ENCODE measurements around the gene MYBBP1A.
"Not testable (repeated sequence)": the region's sequence is repeated elsewhere in the genome, so short reads cannot be mapped to it uniquely, and the experiment has no call there.

The MYBBP1A gene

DNA sequence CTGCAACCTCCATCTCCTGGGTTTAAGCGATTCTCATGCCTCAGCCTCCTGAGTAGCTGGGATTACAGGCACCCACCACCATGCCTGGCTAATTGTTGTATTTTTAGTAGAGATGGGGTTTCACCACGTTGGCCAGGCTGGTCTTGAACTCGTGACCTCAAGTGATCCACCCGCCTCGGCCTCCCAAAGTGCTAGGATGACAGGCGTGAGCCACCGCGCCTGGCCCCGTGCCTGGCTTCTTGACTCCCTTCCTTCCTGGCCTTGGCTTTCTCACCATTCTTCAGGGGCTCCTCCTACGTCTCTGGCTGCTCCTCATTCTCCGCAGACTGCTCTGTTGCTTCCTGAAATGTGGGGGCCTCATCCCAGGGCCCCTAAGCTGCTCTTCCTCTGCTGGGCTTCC lies 34.9 kb upstream of the MYBBP1A start:
- not testable (repeated sequence) for DNase-seq

DNA sequence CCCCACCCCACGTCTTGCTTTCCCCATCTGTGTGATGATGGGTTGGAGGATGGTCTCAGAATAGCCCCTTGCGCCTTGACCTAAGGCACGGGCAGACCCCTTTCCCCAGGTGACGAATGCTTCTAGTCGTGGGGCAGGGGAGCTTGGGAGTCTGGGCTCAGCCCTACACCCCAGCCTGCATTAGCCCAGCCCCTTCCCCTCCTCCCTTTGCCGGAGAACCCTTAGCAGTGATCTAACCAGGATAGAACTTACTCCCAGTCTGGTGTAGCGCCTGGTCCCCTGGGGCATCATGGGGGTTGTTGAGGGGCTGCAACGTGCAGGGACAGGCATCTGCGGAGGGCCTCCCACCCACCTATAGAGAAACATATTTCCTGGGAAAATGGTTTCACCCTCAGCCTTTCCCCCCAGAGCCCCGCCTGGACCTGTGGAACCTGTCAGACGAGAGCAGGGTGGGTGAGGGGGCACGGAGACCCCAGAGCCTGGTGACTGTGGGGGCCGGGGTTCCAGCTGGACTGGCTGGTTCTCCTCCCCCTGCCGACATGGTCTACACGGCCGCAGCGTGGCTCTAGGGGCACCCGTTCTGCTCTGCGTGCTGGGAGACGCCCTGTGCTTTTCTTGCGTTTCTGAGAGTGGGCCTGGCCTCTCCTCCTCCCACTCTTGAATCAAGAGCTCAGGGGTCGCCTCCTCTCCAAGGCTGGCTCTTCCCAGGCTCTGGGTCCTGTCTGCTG lies 33.9 kb upstream of the MYBBP1A start:
- no peak for DNase-seq

DNA sequence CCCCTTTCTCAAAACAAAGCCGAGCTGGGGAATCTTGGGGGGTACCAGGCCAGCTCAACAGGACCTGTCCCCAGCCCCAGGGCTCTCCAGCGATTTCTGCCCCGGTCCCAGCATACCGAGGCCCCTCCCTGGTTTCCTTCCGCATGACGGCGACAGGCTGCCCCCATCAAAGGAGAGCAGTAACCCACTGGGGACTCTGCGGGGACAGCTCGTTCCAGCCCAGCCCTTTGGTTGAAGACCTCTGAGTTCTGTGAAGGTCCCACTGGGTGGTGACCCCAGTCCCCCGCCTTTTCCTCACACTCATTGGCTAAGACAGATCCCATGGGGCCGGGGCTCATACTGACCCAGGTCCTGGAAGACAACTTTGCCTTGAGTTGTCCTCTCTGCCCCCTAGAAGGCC lies 33.2 kb upstream of the MYBBP1A start:
- no peak for DNase-seq

DNA sequence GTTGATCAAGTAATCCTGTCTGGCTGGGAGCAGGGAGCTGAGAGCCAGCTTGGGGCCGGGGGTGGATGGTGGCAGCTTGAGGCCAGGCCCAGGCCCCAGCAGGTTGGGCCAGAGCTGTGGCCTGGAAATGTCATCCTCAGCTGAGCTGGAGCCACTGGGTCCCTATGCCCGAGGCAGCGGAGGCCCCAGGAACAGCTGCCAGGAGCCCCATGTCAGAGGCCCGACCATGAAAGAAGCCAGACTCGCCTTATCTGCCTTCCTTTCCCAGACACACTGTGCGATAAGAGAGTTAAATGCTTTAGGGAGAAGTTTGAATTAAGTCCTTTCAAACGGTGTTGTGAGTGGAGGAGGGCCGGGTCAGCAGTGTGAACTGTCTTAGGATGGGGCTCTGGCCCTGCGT lies 32.6 kb upstream of the MYBBP1A start:
- DNase-seq: no peak

DNA sequence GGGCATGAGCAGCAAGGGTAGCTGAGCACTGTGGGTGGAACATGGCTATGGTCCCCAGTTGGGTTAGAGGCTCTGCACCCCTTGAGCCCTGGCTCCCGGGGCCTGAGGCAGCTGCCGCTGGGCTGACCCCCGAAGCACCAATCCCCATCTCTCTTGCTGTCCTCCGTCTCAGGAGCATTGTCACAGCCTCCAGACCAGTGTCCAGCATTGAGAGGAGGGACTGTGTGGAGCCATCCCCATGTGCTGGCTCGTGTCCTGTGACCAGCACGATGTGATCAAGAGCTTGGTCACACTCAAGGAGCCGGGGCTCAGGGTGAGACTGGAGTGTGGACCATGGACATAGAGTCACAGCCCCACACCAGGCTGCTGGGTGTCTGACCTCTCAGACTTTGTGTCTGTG lies 32.0 kb upstream of the MYBBP1A start:
- no peak for DNase-seq

DNA sequence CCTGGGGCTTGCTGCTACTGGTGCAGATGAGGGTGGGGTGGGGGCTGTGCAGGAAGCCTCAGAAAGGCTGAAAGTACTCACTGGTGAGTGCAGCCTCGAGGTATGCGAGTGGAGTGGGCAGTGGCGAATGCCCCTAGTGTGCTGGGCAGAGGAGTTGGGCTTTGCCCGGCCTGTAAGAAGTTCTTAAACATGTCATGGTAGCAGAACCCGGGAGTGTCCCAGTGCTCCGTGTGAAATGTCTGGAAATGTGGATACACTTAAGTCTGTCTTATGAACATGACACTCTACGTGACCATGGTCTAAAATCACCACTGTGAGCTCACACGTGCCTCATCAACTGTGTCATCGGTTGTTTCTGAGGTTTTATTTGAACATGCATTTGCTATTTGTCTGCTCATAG lies 30.9 kb upstream of the MYBBP1A start:
- no peak for DNase-seq

DNA sequence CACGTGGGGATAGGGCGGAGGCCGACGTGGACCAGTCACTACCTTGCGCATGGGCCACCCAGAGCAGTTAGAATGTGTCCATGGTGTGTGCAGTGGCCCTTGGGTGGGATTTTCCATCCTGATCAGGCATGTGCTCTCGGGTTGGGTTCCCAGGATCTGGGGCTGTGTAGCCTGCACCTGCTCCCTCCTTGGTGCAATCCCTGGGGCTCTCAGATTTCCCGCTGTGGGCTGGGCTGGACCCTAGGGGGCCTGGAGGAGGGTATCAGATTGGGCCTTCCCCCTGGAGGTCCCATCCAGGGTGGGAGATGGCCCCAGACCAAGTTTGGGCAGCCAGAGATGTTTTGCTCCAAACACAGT lies 30.4 kb upstream of the MYBBP1A start:
- no peak for DNase-seq

DNA sequence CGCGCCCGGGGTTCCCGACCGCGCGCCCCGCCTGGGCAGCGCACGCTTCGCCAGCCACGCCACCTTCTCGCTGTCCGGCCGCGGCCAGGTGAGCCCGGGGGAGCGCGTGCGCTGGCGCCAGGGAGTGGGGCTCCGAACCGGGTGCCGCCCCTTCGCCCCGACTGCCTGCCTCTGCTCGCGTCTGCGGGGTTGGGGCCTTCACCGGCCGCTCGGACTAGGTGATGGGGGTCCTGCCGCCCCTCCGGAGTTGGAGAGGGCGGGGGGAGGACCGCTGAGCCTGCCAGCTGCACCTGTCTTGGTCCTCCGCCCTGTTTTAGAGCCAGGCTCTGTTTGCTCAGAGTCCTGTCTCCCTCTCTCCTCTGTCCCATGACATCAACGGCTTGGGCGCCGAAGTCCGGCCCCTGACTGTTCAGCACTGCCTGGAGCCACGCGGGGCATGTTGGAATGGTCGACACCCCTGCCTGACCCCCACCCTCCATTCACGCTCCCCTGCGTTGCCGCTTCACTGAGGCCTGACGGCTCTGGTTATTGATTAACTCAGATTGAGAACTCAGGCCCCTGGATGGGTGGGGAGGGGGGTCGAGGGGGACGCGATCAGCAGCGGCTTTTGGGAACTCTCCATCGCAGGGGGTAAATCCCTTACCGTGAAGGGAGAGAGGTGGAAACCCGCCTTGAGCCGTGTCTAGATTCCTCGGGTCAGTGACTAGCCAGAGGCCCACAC lies 29.9 kb upstream of the MYBBP1A start:
- DNase-seq: no peak

DNA sequence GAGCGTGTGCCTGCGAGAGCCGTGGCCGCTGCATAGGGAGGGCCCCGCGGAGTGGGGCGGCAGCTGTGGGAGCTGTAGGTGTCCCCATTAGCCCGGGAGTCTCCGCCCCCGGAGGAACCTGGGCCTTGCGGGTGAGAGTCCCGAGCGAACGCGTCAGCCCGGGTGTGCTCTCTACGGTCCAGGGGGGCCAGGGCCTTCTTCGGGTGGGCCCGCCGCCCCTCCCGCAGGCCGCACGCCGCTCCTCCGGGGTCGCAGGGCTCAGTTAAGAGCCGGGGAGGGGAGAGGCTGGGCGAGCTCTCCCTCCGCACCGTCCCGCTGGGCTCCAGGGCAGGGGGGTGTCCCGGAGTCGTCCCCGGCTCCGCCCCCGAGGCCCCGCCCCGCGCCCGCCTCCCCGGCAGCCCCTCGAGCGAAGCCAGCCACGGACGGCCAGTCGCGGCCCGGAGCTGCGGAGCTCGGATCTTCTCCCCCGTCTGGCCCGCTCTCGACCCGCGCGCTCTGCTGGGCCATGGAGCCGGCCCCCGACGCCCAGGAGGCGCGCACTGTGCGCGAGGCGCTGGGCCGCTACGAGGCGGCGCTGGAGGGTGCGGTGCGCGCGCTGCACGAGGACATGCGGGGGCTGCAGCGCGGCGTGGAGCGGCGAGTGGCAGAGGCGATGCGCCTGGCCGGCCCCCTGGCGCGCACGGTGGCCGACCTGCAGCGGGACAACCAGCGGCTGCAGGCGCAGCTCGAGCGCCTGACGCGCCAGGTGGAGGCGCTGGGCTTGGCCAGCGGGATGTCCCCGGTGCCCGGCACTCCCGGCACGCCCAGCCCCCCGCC lies 29.1 kb upstream of the MYBBP1A start, which contains the start of gene SMTNL2:
Gene SMTNL2 (plus strand): TSS at position 429 of the 816 bp plus-strand sequence. CDS start 77 bp downstream, at position 506.
- DNase-seq: no peak

DNA sequence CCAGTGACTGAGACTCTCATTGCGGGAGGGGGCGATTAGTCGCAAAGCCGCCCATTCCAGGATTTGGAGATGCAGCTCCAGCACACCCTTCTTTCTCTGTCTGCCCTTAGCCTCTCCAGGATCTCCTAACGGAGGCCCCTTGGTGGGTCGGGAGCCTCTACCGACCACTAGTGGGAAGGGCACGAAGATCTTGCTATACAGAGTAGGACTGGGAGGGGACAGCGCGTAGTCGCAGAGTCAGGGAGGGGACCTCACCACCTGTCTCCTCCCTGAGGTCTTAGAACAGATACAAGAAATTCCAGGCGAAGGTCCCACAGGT lies 28.6 kb upstream of the MYBBP1A start:
- no peak for DNase-seq

DNA sequence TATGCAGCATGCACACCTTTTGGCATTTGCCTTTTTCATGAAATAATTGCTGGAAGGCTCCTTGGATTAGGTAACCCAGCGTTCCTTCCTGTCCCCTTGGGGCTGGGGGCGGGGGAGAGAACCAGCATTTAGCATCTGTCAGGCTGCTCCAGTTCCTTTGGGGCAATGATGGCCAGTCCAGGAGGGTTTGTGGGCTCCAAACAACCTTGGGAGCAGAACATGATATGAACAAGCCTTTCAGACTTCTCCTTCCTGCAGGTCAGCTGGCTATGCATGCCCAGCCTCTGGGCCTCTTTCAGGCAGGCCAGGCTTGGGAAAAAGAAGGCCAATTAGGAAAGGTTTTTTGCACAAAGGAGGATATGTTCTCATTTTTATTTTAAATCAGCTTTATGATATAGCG lies 28.0 kb upstream of the MYBBP1A start:
- no peak for DNase-seq

DNA sequence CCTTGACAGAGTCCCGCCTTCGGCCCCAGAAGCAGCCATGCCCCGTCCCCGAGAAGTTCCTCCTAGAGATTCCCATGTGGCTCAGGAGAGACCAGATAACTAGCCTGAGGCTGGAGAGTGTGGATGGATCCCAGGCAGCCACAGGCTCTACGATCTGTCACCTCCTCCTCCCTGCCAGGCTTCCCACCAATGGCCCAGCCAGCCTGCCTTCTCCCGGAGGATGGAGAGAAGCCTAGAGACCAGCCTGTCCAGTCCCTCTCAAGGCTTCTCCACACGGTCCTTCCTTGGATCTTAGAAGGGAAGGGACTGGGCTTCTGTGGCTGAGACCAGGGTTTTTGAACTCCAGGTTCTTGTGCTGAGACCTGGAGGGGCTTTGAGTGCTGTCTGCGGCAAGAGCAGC lies 27.5 kb upstream of the MYBBP1A start:
- no peak for DNase-seq

DNA sequence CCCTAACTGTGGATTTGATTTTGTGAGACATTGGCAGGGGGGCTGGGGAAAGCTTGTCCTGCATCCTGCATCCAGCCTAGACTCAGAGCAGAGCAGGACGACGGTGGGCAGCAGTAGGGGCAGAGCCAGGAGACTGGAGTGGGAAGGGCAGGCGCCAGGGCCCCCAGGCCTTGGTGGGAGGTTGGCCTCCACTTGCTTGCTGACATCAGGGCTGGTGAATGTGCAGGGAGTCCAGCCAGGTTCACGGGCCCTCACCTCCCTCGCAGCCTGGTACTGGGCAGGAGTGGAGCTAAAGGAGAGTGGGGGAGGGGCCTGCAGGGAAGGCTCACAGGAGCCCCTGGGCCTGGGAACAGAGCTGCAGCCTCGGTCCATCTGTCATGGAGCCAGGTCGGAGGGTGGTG lies 26.9 kb upstream of the MYBBP1A start:
- DNase-seq: no peak

DNA sequence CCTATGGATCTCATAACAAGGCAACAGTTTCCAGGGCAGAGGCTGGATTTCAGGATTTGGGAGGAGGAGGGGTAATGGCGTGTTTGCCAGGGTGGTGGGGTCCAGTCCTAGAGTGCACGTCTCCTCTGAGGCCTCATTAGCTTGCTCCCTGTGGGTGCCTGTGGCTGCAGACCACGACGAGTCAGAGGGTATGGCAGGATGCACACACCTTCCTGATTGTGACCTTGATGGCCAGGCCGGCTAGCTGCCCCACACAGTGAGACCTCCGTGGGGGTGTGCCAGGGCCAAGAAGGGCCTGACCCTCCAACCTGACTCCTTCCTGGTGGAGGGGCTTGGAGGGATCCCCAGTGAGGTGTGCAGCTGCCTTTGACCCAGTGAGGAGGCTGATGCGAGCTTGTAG lies 25.1 kb upstream of the MYBBP1A start:
- DNase-seq: no peak

DNA sequence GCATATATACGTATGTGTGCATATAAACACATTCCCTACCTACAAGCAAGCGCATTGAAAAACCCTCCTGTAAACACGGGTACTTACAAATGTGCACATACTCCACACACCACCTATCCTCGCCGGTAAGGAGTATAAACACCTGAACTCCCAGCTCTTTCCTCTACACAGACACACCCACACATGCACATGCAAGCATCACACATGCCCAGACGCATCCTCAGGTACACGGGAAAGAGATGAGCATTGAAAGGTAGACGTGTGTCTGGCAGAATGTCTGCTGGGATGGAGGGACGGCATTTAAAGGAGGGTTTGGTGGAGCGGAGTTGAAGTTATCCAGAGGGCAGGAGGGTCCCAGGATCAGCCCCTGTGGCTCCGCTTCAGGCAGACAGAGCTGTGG lies 24.5 kb upstream of the MYBBP1A start:
- no peak for DNase-seq

DNA sequence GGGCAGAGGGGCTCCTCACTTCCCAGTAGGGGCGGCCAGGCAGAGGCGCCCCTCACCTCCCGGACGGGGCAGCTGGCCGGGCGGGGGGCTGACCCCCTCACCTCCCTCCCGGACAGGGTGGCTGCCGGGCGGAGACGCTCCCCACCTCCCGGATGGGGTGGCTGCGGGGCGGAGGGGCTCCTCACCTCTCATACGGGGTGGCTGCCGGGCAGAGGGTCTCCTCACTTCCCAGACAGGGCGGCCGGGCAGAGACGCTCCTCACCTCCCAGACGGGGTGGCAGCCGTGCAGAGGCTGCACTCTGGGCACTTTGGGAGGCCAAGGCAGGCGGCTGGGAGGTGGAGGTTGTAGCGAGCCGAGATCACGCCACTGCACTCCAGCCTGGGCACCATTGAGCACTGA lies 23.2 kb upstream of the MYBBP1A start:
- DNase-seq: not testable (repeated sequence)

DNA sequence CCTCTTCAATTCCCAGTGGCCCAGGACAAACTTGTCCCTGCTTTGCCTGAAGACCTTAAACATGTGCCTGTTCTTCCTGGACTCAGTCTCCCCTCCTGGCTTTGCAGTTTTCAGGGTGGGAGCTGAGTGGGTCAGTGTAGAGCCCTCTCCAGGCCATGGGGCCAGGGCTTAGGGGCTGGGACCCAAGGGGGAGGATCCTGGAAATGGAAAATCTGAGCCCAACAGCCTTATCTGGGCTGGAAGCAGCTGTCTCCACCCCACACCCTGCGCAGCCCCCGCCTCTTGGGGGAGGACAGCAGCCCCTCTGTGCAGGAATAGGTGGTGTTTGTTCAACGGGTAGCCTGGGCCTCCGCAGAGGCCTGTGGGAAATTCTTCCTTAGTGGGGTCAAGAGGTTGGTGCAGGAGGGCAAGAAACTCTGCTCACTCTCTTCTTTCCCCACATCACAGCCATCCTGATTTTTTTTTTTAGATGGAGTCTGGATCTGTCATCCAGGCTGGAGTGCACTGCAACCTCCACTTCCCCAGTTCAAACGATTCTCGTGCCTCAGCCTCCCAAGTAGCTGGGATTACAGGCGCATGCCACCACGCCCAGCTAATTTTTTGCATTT lies 22.3 kb upstream of the MYBBP1A start:
- DNase-seq: no peak

DNA sequence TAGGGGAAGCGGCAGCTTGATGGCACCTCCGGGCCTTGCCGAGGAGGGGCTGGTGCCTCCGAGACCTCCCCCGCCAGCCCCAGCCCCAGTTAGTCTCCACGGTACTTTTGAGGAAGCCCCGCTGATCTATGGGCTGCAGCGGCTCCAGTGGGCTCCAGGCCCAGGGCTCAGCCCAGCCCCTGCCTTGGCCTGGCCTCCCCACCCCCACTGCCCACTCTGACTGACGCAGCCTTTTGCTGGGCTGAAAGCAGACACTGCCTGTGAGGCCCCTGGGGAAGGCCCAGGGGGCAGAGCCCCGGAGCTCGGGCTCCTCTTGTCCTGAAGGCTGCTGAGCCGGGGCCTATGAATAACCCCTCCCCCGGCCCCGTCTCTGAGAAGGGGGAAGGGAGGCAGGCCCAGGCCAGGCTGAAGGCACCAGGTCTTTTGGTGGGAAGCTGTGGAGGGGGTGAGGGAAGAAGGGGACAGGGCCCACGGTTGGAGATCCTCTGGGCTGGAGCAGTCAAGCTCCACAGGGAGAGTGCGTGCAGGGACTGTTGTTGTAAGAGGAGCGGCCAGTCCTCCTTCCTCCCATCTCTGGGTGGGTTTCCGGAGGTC lies 21.6 kb upstream of the MYBBP1A start:
- no peak for DNase-seq

DNA sequence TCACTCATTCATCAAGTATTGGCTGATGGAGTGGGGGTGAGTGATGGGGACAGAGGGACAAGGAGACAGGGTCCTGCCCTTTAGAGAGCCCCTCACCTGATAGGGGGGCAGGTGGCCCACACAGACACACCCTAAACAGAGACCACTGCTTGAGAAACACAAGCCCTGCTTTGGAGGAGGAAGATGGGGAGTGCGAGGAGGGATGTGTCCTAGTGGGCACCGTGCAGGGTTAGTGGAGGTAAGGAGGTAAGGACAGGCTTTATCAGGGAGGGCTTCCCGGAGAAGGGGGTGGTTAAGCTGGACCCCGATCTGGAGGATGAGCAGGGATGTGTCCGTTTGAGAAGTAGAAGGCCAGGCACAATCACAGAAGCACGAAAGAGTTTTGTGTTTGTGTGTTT lies 21.0 kb upstream of the MYBBP1A start:
- no peak for DNase-seq

DNA sequence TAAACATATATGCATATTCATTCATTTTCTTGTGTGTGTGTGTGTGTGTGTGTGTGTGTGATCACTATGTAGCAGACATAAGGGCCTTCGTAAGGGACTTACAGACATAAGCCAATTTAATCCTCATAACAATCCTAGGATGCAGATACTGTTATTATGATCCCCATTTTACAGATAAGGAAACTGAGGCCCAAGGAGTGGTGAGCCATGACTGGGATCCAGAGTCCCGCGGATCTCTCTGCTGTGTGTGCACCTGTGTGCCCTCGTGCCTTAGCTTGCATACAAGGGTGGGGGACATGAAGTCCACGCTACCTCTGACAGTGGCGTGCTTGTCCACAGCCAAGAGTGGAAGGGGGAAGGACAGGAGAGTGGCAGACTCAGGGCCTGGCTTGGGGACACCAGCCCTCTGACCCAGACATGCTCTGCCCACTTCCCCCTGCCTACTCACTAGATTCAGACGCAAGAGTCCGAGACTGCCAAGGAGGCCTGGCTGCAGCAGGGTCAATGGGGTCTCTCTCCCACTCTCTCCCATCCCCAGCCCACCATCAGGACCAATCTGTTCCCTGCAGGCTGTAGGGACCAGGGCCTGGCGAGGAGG lies 19.4 kb upstream of the MYBBP1A start:
- no peak for DNase-seq

DNA sequence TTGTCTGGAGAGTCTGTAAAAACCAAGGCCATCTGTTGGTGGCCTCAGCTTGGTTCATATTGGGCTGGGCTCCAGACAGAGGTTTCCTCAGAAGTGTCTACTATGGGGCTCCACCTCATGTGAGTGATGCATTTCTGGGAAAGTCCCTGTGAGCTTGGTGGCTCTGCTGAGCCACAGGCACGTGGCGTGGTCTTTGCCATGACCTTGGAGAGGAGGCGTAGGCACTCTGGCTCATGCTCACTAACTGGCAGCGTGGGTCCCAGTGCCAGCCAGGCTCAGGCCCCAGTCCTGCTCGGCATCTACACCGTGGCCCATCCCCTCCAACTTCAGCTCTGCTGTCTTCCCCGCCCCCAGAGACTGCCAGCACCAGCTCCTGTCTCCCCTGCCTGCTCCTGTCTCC lies 18.5 kb upstream of the MYBBP1A start:
- no peak for DNase-seq

DNA sequence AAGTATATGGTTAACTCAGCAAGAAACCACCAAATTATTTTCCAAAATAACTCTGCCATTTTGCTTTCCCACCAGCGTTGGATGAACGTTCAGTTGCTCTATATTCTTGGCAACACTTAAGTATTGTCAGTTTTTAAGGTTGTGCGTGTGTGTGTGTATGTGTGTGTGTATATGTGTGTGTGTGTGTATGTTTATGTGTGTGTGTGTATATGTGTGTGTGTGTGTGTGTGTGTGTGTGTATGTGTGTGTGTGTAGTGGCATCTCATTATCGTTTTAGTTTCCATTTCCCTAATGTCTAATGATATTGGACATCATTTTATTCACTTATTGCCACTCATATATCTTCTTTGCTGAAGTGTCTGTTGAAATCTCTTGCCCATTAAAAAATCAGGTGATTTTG lies 17.9 kb upstream of the MYBBP1A start:
- DNase-seq: no peak

DNA sequence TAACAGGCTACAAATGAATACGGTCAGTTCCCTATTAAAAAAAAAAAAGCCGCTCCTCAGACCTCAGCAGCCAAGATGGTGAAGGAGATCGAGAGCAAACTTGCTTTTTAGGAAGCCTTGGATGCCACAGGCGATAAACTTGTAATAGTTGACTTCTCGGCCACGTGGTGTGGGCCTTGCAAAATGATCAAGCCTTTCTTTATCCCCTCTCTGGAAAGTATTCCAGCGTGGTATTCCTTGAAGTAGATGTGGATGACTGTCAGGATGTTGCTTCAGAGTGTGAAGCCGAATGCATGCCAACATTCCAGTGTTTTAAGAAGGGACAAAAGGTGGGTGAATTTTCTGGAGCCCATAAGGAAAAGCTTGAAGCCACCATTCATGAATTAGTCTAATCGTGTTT lies 16.9 kb upstream of the MYBBP1A start:
- DNase-seq: no peak

Measured in T1000 (cell line).